Naive B cell (primary cell): Measurements from ENCODE around the gene CFAP100. TPM values are rescaled to one million over a fixed set of nuclear protein-coding genes. Genes with fewer than 3 reads are reported as not detected.
A peak's percentile ranks its signal among the peaks of the same experiment; 100 is the strongest.

Source experiments
- ATAC-seq, 2 donors: fragments of 150-1000 bp; cut with Tn5 transposase; 2 replicates each; pipeline ENCODE4 v1.10.0; 2021; ENCODE audit warnings: low read depth in 2 of 2, mild to moderate bottlenecking in 2 of 2, moderate library complexity in 2 of 2
- DNase-seq: peaks from one replicate; pipeline ENCODE4 v3.0.0; 2022
- H3K27ac Mint-ChIP-seq, 6 donors: one replicate each; pipeline ENCODE4 v1.8.0; 2020 to 2022; ENCODE audit warnings: mild to moderate bottlenecking in 6 of 6, mixed read lengths in 6 of 6, moderate library complexity in 5 of 6, inconsistent platforms in 2 of 6
- H3K27me3 Mint-ChIP-seq, 3 donors: one replicate each; pipeline ENCODE4 v1.8.0; 2021 to 2022; ENCODE audit warnings: mixed read lengths in 3 of 3, mild to moderate bottlenecking in 1 of 3
- H3K36me3 Mint-ChIP-seq, 2 donors: one replicate each; pipeline ENCODE4 v1.8.0; 2020 to 2022; ENCODE audit warnings: mixed read lengths in 2 of 2, inconsistent platforms in 1 of 2, mild to moderate bottlenecking in 1 of 2
- H3K4me1 Mint-ChIP-seq, 3 donors: one replicate each; pipeline ENCODE4 v1.8.0; 2020 to 2022; ENCODE audit warnings: mixed read lengths in 3 of 3, inconsistent platforms in 1 of 3, mild to moderate bottlenecking in 1 of 3, moderate library complexity in 1 of 3
- H3K4me3 Mint-ChIP-seq, 8 donors: one replicate each; pipeline ENCODE4 v1.8.0; 2020 to 2022; ENCODE audit warnings: mild to moderate bottlenecking in 8 of 8, mixed read lengths in 8 of 8, moderate library complexity in 8 of 8, inconsistent platforms in 2 of 8
- H3K9me3 Mint-ChIP-seq, 7 donors: one replicate each; pipeline ENCODE4 v1.8.0; 2020 to 2022; ENCODE audit warnings: mixed read lengths in 7 of 7, mild to moderate bottlenecking in 5 of 7, inconsistent platforms in 2 of 7, moderate library complexity in 1 of 7
- polyA plus RNA-seq, 6 donors: library from polyadenylated mRNA; unstranded; fragments of 300-500 nt; fragmentation: Illumina TruSeq; gene quantifications; one replicate each; pipeline ENCODE4 v1.2.3, GENCODE V29; 2021; ENCODE audit warnings: low read depth in 6 of 6

The CFAP100 gene
- polyA plus RNA-seq, 6 donors from 2014 or later = not detected

DNA sequence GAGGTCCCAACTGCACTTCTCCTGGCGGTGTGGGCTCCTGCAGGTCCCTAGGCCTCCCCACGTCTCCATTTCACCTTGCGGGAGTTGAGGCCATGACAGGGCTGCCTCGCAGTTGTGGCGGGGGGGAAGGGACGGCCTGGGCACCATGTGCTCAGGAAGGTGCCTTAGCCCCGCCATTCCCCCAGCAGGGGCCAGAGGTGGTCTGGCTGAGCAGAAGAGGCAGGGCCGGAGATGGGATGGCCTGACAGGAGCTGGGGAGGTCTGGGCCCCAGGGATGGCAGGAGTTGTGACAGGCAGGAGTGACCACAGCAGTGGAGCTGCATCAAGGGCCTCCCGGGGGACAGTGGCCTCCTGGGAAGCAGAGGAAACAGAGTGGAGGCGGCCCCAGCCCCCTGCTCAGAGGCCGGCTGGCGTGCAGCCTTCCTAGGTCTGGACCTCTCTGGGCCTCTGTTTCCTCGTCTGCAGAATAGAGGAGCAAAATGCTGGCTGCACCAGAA, 18.8 kb upstream of the CFAP100 start:
- Mint-ChIP-seq H3K4me1 (no peaks in the 10 kb centered on the region), H3K9me3 (peaks cover 0 to 2% (median 0%) of the 10 kb centered on the region in 7 donors), H3K27me3 (peaks cover 0 to 36% (median 26%) of the 10 kb centered on the region in 3 donors), H3K27ac (no peak overlapping the region), H3K36me3 (no peaks in the 10 kb centered on the region), H3K4me3 (no peak overlapping the region)
- DNase-seq (no peak), ATAC-seq (no peak)

DNA sequence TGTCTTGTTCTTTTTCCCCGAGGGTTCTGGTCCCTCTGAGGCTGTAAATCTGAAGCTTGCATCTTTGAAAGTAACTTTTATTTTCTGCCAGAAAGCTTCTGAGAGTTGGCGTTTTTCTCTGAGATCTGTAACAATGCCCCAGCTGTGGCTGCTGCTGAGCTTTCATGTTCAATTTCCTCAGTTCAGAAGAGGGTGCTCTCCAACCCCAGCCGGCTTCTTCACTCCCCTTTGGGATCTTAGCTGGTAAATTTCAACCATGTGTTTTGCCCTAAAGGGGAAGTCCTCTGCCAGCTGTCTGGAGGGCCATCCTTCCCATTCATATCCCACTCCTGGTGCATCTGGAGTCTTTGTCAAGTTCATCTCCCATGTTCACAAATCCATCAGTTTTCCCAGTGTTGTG, 18.3 kb upstream of the CFAP100 start:
- no peaks in the 10 kb centered on the region for H3K36me3 Mint-ChIP-seq
- no peaks in the 10 kb centered on the region for H3K4me1 Mint-ChIP-seq
- no peak for ATAC-seq
- no peak for DNase-seq
- peaks cover 0 to 36% (median 26%) of the 10 kb centered on the region in 3 donors for H3K27me3 Mint-ChIP-seq
- no peak overlapping the region for H3K27ac Mint-ChIP-seq
- H3K4me3 Mint-ChIP-seq = no peak overlapping the region
- H3K9me3 Mint-ChIP-seq = peaks cover 0 to 2% (median 0%) of the 10 kb centered on the region in 7 donors

GRCh38 chr3:126377211-126377610, 17.5 kb upstream of the CFAP100 start:
- no peaks in the 10 kb centered on the region for H3K4me1 Mint-ChIP-seq
- peak overlapping the region in 1 of 8 donors; percentile 16 for H3K4me3 Mint-ChIP-seq
- peaks cover 5 to 33% (median 26%) of the 10 kb centered on the region in 3 donors for H3K27me3 Mint-ChIP-seq
- H3K36me3 Mint-ChIP-seq = no peaks in the 10 kb centered on the region
- no peak for DNase-seq
- ATAC-seq = no peak
- peaks cover 0 to 2% (median 0%) of the 10 kb centered on the region in 7 donors for H3K9me3 Mint-ChIP-seq
- H3K27ac Mint-ChIP-seq = peak overlapping the region in 1 of 6 donors; percentile 20

DNA sequence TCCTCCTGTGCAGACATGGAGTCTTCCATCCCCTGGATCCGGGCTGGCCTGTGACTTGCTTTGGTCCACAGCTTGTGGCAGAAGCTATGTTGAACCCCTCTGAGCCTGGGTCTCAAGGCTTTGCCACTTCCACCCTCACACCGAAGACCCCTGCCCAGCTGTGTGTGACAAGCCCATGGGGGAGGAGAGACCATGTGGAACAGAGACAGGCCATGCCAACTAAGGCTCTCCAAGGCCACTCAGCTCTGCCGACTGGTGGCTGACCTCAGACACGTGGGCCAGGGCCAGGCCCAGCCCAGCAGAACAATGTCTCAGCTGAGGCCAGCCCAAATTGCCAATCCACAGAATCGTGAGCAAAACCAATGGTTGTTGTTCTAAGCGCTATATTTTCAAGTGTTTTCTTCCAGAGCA, 16.4 kb upstream of the CFAP100 start:
- Mint-ChIP-seq H3K4me3 (no peak overlapping the region), H3K36me3 (no peaks in the 10 kb centered on the region), H3K27me3 (peaks cover 10 to 45% (median 19%) of the 10 kb centered on the region in 3 donors), H3K9me3 (peaks cover 0 to 5% (median 3%) of the 10 kb centered on the region in 7 donors), H3K4me1 (no peaks in the 10 kb centered on the region), H3K27ac (peak overlapping the region in 1 of 6 donors; percentile 25)
- ATAC-seq (no peak), DNase-seq (no peak)

DNA sequence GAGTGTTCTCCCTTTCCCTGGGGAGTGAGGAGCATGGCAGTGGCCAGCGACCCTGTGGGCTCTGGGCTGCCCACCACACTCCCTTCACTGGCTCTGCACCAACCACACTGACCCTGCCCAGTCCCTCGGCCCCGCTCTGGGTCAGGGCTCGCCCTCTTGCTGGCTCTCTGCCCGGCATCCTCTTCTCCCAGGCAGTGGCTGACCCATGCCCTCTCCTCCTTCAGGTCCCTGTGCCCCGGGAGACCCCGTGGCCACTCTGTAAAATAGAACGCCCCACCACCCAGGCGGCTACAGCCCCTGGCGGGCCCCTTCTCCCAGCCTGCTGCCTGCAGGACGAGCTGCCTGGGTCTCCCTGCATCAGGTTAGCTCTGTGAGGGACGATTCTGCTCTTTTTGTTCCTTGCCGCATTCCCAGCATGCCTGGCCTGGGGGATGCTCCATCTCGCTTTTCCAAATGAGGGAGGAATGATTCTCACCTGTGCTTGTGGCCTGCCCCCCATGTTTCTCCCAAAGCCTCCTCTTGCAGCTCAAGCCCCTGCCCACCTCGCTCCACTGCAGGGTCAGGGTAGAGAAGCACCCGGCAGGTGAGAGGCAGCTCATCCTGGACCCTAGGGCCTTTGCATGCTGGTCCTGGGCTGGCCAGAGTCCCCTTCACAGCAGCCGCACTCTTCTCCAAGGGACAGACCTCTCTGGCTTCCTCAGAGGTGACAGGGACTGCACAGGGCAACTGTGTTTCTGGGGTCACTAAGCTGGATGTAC, 14.5 kb upstream of the CFAP100 start:
- H3K4me1 Mint-ChIP-seq = no peaks in the 10 kb centered on the region
- H3K27me3 Mint-ChIP-seq = peaks cover 11 to 54% (median 31%) of the 10 kb centered on the region in 3 donors
- no peak for ATAC-seq
- H3K9me3 Mint-ChIP-seq = peaks cover 0 to 10% (median 5%) of the 10 kb centered on the region in 7 donors
- H3K27ac Mint-ChIP-seq = no peak overlapping the region
- H3K36me3 Mint-ChIP-seq = no peaks in the 10 kb centered on the region
- no peak overlapping the region for H3K4me3 Mint-ChIP-seq
- DNase-seq = no peak

DNA sequence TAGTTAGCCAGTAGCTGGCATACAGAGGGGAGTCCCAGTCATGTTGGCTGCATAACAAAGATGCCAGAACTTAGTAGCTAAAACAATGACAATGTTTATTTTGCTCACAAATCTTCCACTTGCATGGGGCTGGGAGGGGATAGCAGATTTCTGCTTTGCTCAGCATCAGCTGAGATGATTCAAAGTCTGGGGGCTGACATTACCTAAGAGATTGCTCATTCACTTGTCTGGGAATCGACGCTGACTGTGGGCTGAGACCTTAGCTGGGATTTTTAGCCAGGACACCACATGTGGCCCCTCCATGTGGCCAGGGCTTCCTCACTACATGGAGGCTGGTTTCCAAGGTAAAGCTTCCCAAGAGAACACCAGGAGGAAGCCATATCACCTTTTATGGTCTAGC, 12.7 kb upstream of the CFAP100 start:
- Mint-ChIP-seq H3K27me3 (peaks cover 22 to 60% (median 35%) of the 10 kb centered on the region in 3 donors), H3K27ac (no peak overlapping the region)

GRCh38 chr3:126389112-126389793, 5.5 kb upstream of the CFAP100 start:
- peak; percentile 87 to 88 for ATAC-seq
- peaks cover 0 to 8% (median 0%) of the 10 kb centered on the region in 7 donors for H3K9me3 Mint-ChIP-seq
- H3K36me3 Mint-ChIP-seq = no peaks in the 10 kb centered on the region
- DNase-seq = peak; percentile 47
- peaks cover 13 to 27% (median 13%) of the 10 kb centered on the region in 3 donors for H3K4me1 Mint-ChIP-seq
- peak overlapping the region in 5 of 8 donors; percentile 22 to 87 (median 53) for H3K4me3 Mint-ChIP-seq
- H3K27ac Mint-ChIP-seq = peak overlapping the region in 3 of 6 donors; percentile 48 to 91 (median 52)
- peaks cover 52 to 74% (median 63%) of the 10 kb centered on the region in 3 donors for H3K27me3 Mint-ChIP-seq

More for the DNA sequence above, 12.7 kb upstream of the CFAP100 start:
- DNase-seq (no peak), ATAC-seq (no peak)
- no peaks in the 10 kb centered on the region for H3K4me1 Mint-ChIP-seq
- no peak overlapping the region for H3K4me3 Mint-ChIP-seq
- no peaks in the 10 kb centered on the region for H3K36me3 Mint-ChIP-seq
- peaks cover 0 to 10% (median 6%) of the 10 kb centered on the region in 7 donors for H3K9me3 Mint-ChIP-seq

DNA sequence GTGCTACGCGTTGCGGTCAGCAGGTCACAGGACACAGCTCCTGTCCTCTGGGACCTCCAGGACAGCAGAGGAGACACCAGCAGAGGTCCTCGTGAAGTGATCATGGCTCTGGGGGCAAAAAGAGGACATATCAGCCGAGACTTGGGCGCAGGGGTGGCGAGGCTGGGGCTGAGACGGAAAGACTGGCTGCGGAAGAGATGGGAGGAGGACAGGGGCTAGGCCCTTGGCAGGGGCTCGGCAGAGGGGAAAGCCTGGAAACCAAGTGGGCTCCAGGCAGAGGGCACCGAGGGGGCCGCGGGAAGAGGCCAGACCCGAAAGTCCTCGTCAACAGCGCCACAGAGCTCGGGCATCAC, 4.9 kb upstream of the CFAP100 start:
- ATAC-seq (no peak), DNase-seq (no peak)
- Mint-ChIP-seq H3K27me3 (peaks cover 54 to 73% (median 62%) of the 10 kb centered on the region in 3 donors), H3K4me1 (peaks cover 13 to 27% (median 13%) of the 10 kb centered on the region in 3 donors), H3K4me3 (peak overlapping the region in 6 of 8 donors; percentile 22 to 87 (median 54)), H3K36me3 (no peaks in the 10 kb centered on the region), H3K9me3 (peaks cover 0 to 8% (median 0%) of the 10 kb centered on the region in 7 donors), H3K27ac (peak overlapping the region in 2 of 6 donors; percentile 48 to 91)

DNA sequence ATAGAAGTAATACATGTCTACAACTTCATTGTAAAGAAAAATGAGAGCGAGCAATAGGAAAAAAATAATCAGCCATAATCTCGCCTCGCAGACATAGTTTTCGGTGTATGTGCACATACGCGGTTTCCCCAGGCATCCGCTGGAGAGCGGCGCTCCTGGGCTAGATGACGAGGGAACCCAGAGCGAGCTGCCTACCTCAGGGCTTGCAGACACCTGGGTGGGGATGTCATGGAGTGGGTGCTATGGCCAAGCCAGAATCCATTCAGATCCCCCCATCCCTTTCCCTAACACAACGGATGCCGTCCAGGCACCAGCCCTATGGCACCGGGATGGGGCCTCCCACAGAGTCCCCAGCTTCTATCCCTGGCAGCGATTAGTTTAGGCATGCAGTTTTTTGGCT, 4.5 kb upstream of the CFAP100 start:
- H3K36me3 Mint-ChIP-seq = no peaks in the 10 kb centered on the region
- H3K4me1 Mint-ChIP-seq = peaks cover 13 to 27% (median 13%) of the 10 kb centered on the region in 3 donors
- peaks cover 53 to 74% (median 61%) of the 10 kb centered on the region in 3 donors for H3K27me3 Mint-ChIP-seq
- peak overlapping the region in 3 of 8 donors; percentile 19 to 54 (median 40) for H3K4me3 Mint-ChIP-seq
- ATAC-seq = no peak
- DNase-seq = no peak
- no peak overlapping the region for H3K27ac Mint-ChIP-seq
- peaks cover 0 to 8% (median 0%) of the 10 kb centered on the region in 7 donors for H3K9me3 Mint-ChIP-seq

DNA sequence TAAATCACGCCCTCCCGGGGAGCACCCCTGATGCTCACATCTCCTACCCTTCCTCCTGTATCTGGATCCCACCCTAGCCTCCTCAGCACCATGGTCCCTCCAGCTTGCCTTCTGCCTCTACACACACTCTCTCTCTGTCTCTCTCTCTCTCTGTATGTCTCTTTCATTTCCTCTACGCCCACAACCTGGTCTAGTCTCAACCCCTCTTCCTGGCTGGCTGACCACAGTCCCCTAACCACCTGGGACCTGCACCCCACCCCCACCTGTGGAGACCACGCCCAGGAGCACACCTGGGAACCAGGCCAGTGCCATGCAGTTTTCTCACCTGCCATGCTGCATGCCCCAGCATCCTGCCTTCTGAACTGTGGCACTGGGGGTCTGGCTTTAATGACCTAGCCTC, 4.0 kb upstream of the CFAP100 start:
- Mint-ChIP-seq H3K36me3 (no peaks in the 10 kb centered on the region), H3K9me3 (peaks cover 0 to 8% (median 0%) of the 10 kb centered on the region in 7 donors), H3K27ac (no peak overlapping the region), H3K4me1 (peaks cover 13 to 27% (median 13%) of the 10 kb centered on the region in 3 donors), H3K4me3 (peak overlapping the region in 1 of 8 donors; percentile 74), H3K27me3 (peaks cover 50 to 74% (median 62%) of the 10 kb centered on the region in 3 donors)
- ATAC-seq (no peak), DNase-seq (no peak)

GRCh38 chr3:126391631-126392030, 3.1 kb upstream of the CFAP100 start:
- Mint-ChIP-seq H3K4me3 (no peak overlapping the region), H3K9me3 (peaks cover 0 to 6% (median 0%) of the 10 kb centered on the region in 7 donors), H3K27me3 (peaks cover 45 to 75% (median 63%) of the 10 kb centered on the region in 3 donors), H3K27ac (peak overlapping the region in 1 of 6 donors; percentile 25), H3K4me1 (peaks cover 13 to 27% (median 13%) of the 10 kb centered on the region in 3 donors), H3K36me3 (no peaks in the 10 kb centered on the region)
- ATAC-seq (no peak), DNase-seq (no peak)

- ATAC-seq = no peak
- Mint-ChIP-seq H3K4me3 (no peak overlapping the region), H3K4me1 (peaks cover 13 to 27% (median 13%) of the 10 kb centered on the region in 3 donors), H3K27me3 (peaks cover 41 to 75% (median 63%) of the 10 kb centered on the region in 3 donors), H3K36me3 (no peaks in the 10 kb centered on the region), H3K27ac (peak overlapping the region in 1 of 6 donors; percentile 29), H3K9me3 (peaks cover 0 to 6% (median 0%) of the 10 kb centered on the region in 7 donors)
- DNase-seq = no peak
These were observed 2.5 kb upstream of the CFAP100 start for GRCh38 chr3:126392246-126392645.

GRCh38 chr3:126393563-126393962, 1.1 kb upstream of the CFAP100 start:
- Mint-ChIP-seq H3K4me1 (peaks cover 13 to 22% (median 13%) of the 10 kb centered on the region in 3 donors), H3K27me3 (peaks cover 41 to 65% (median 63%) of the 10 kb centered on the region in 3 donors), H3K9me3 (peaks cover 0 to 7% (median 0%) of the 10 kb centered on the region in 7 donors), H3K27ac (no peak overlapping the region), H3K36me3 (peaks cover 0 to under 1% of the 10 kb centered on the region in 2 donors), H3K4me3 (no peak overlapping the region)
- ATAC-seq (no peak), DNase-seq (no peak)
